Activated CD4-positive, CD25-positive, alpha-beta regulatory T cell treated with anti-CD3 and anti-CD28 coated beads, Interleukin-2, amount 50 U/mL, for 72 hours (primary cell): Measurements from ENCODE around the gene PRDM12.

Experiments
- DNase-seq: peaks from one replicate; pipeline ENCODE4 v3.0.0; 2021

The PRDM12 gene

DNA sequence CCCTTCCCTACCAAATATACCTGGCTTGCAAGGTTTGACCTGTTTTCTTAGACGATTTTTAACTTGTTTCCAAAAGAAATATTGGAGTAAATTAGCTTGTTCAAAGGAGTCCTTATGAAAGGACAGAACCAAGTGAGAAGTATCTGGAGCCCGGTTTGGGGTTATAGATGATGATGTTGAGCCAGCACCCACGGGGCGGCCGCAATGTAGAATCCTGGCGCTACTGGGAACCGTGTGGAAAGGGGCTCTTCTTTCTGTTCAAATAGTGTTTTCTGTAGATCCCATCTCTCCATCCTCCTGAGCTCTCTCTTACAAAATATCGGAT is 28.7 kb downstream of the PRDM12 start:
- DNase-seq, result no peak

DNA sequence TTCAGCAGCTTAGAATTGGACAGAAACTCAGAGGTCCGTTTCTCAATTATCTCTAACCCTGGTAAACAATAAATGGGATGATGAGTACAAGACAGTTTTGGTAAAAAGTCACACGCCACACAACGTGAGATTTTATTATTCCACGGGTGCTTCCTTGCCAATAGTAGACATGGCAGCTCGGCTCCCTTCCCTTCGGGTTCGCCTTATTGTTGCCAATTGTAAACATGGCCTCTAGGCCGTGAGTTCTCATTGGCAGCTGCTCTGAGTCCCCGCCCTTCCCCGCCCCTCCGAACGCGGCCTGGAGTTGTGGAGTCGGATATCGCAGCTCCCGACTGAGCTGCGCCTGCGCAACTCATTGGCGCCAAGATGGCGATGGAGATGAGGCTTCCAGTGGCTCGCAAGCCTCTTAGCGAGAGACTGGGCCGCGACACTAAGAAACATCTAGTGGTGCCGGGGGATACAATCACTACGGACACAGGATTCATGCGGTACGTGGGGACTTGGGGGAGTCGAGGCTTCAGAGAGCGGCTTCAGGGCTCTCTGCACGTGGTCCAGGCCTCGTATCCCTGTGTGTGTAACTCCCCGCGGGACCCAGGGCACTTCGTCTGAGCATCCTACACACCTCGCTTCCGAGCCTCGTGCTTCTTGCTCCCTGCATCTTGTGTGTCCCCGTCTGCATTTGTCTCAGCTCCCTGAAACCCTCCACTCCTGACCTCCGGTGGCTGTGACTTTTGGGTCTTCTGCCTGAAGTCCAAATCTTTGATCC is 29.2 kb downstream of the PRDM12 start, which contains the start of gene EXOSC2:
Gene EXOSC2, plus strand, starts transcription at position 355 of the 766 bp plus-strand sequence. Its CDS starts 12 bp downstream, at position 367.
- DNase-seq, result peak; percentile 87

DNA sequence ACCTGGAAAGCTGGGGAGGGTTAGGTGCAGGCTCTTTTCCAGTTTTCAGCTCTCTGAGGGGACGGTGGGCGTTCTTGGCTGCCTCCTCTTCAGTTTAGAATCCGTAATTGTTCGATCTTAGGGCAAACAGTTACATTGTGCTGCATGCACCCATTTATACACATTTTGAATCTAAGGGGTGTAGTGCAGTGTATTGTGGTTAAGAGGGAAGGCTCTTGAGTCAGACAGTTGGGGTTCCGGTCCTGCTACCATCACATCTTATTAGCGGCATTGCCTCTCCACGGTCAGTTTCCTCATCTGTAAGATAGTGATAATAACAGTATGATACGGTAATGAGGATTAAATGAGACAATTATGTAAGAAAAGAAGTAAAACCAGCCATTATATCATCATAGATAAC is 29.8 kb downstream of the PRDM12 start:
- no peak for DNase-seq

- no peak for DNase-seq
These were observed 31.8 kb downstream of the PRDM12 start for GRCh38 chr9:130696139-130696650.

DNA sequence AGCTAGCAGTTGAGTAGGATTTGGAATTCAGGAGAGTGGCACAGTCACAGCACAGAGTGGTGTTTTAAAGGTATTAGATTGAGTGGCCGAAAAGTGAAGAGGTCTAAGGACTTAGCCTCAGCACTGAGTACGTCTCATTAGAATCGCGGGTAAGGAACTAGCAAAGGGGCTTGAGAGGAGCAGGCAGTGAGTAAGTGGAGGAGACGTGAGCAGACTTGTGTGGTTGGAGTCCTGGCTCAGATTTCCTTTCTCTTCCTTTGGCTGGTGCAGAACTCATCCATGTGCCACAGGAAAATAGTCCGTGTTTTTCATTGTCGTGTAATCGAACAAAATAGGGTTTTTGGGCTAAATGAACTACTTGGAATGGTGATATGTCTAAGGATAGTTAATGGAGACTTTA is 32.6 kb downstream of the PRDM12 start:
- no peak for DNase-seq

- no peak for DNase-seq
These were observed 34.1 kb downstream of the PRDM12 start for GRCh38 chr9:130698514-130698913.

DNA sequence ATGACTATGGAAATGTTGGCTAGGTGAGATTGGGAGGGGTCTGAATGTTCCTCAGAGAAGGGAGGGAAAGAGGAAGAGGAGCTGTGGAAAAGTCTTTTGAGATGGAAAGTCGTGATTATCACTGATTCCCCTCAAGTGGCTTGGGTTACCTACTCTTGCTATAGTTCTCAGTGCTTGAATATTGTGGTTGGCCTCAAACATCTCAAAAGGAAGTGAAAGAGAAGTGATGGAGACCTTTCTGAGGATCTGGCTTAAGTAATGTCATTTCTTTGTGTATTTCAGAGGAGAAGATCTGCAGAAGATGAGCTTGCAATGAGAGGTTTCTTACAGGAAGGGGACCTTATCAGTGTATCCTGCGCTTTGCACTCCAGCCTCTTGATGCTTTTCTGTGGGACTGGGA is 34.7 kb downstream of the PRDM12 start:
- DNase-seq, result no peak

DNA sequence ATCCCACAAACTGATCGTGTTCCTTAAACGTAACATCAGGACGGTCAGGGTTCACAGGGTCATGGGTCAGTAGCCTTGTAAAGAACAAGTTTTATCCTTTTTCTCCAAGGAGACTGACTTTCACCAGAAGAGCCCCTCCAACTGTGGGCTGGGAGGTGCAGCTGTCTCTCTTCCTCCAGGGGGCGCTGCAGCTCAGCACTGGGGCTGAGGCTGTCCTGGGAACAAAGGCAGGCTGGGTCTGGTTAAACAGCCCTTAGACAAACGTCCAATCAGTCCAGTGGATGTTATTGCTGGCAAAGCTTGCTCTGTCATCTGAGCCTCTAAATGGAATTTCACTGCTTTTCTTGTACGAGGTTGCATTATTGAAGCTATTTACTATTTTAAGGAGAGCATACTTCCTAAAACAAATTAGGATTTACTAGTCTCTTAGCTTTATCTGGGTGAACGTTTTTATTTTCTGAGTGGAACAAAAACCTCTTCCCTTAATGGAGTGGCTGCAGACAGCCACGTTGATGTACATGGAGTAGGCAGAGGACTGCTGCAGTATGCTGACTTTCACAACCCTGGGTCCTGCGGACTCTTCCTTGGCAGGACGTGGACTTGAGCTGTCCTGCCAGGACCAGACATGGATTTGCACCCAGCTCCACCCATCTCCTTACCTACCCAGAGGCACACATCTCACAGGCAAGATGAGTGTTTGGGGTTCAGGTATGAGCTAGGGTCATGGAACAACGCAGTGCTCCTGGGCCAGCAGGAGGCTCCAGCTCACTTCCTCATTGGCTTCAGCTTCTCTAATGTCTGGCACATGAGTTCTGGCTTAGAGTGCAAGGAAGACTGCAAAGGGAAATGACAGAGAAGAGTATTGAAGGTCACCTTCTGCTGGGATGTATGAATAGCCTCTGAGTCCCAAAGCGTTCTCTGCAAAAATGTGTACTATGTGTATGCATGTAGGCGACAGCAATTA is 36.9 kb downstream of the PRDM12 start:
- DNase-seq, result peak; percentile 73

DNA sequence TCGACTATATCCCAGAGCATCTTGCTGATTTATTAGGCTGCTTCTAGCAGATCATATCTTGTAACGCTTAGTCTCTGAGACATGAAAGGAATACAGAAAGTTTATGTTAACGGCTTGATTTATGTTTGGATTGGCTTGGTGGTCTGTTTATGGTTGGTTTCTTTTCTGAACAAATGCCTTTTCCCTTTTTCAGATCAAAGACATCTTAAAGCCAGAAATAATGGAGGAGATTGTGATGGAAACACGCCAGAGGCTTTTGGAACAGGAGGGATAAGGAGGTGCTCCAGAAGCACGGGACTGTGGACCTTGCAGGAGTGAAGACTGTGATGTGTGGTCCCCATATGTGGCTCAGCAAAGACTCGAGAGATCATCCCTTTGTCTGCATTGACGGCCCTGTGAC is 39.1 kb downstream of the PRDM12 start:
- DNase-seq, result no peak

DNA sequence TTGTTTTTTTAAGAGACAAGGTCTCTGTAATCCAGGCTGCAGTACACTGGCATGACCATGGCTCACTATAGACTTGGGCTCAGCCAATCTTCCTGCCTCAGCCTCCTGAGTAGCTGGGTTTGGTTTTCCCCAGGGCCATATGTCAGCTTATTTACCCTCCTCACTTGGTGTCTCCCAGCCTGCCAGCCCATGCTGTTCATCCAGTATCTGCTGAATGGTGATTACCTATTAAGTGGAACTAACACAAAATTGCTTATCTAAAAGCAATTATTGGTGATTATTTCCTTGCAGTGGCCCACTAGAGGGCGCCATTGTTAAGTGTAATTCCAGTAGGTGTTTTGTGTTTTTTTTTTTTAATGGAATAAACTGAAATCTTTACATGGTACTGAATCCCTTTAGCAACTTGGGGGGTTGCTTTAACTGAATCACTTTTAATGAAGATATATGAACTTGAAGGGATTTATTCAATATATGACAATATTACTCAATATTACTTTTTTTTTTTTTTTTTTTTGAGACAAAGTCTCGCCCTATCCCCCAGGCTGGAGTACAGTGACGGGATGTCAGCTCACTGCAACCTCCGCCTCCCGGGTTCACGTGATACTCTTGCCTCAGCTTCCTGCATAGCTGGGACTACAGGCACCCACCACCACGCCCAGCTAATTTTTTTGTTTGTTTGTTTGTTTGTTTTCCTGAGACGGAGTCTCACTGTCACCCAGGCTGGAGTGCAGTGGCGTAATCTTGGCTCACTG is 43.0 kb downstream of the PRDM12 start:
- peak; percentile 70 for DNase-seq

DNA sequence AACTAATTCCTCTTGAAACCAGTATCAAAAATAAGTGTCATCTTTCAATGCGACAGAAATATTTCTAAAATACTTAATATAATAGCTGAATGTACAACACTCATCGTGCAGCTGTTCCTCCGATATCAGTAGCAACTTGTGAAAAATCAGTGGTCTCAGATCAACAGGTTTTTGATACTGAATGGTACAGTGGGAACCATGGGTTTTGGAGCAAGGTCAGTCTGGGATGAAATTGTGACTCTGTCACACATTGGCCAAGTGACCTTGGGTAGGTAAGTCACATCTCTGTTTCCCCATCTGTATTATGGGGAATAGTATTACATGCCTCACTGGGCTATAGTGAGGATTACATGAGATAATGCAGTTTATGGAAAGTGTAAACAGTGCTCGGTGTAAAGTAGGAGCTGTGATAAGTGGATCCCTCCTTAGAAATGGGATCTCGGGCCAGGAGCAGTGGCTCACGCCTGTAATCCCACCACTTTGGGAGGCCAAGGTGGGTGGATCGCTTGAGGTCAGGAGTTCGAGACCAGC is 46.5 kb downstream of the PRDM12 start:
- DNase-seq, result no peak

DNA sequence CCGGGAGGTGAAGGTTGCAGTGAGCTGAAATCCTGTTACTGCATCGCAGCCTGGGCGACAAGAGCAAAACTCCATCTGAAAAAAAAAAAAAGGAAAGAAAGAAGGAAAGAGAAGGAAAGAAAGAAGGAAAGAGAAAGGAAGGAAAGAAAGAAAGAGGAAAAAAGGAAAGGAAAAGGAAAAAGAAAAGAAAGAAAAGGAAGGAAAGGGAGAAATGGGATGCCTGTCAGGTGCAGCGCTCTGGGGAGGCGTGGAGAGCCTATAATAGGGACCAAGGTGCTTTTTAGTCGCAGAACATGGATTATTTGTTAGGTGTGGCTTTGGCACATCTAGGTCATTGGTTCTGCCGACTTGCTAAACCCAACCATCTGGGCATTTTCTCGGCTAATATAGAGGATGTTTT is 47.1 kb downstream of the PRDM12 start:
- no peak for DNase-seq

- DNase-seq, result peak; percentile 94
These were observed 48.3 kb downstream of the PRDM12 start for GRCh38 chr9:130712564-130713285.

DNA sequence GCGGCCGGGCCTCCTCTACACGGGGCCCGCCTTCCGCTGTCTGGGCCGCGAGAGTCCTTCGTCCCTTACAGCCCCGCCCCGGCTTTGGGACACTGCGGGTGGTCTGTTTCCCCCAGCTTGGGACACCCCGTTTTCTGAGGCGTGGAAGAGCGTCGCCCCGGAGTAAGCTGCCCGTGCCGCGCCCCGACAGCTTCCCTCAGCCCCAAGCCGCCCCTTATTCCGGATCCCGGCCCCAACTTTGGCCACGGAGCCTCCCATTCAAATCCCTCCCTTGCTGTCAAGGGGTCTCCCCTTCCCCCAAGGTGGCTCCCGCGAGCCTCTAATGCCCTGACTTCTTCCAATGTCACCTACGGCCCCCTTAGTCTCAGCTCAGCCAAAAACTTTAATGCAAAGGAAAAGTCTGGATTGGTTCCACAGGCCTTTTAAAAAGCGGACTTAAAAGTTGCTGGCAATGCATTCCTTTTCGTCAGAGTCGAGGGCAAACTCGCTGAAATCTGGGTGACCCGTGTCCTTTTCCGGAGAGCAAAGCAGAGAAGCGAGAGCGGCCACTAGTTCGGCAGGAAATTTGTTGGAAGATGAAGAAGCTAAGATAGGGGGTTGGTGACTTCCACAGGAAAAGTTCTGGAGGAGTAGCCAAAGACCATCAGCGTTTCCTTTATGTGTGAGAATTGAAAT is 49.0 kb downstream of the PRDM12 start:
- no peak for DNase-seq

- no peak for DNase-seq
These were observed 50.3 kb downstream of the PRDM12 start for GRCh38 chr9:130714586-130715110.

GRCh38 chr9:130715270-130715669 is 50.9 kb downstream of the PRDM12 start:
- DNase-seq, result no peak

GRCh38 chr9:130718562-130718961 is 54.2 kb downstream of the PRDM12 start:
- DNase-seq, result no peak

- no peak for DNase-seq
These were observed 56.4 kb downstream of the PRDM12 start for GRCh38 chr9:130720762-130721161.

DNA sequence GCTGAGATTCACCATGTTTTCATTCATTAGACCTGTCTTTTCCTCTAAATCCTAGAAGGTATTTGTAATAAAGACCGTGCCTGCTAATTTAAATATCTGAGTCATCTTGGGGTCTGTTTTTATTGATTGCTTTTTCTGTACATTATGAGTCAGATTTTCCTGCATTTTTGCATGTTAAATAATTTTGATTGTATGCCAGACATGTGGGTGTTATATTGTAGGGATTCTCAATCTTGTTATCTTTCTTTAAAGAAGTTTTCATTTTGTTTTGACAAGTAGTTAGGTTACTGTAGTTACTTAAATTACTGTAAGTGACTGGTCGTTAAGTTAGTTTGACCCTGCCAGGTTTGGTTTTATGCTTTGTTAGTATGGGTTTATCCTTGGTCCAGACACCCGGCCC is 64.3 kb downstream of the PRDM12 start:
- DNase-seq, result no peak

- no peak for DNase-seq
These were observed 64.8 kb downstream of the PRDM12 start for GRCh38 chr9:130729145-130729544.

DNA sequence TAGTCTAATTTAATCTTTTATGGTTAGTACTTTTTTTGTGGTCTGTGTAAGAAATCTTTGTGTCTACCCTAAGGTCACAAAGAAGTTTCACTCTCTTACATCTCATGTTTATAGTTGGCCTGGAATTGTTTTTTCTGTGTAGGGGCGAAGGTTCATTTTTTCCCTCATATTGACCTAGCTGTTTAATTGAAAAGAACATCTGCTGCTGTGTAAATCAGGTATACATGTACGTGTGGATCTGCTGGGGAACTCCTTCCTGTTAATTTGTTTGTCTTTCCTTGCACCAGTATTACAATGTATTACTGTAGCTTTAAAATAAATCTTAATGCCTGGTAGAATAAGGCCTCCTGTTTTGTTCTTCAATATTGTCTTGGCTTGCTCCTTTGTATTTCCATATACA is 67.0 kb downstream of the PRDM12 start:
- DNase-seq, result no peak
